Testis (tissue), 2 donors: ENCODE measurements around the gene MMADHC.

Experiments
- POLR2A ChIP-seq: fragments of 450-650 bp; IDR thresholded peaks from one replicate; pipeline ENCODE4 v1.6.1; 2017; ENCODE audit warnings: antibody characterized with exemption, mild to moderate bottlenecking, moderate library complexity
- TF ChIP-seq, protein P1 (sequence below), 3 experiments: fragments of 450-650 bp in 2 of 3; fragments of 200-600 bp in 1 of 3; sonication (generic) in 1 of 3; IDR thresholded peaks; one replicate each; pipeline ENCODE4 v1.5.1; 2016 to 2019; ENCODE audit warnings: antibody characterized with exemption in 3 of 3, mild to moderate bottlenecking in 2 of 3, moderate library complexity in 1 of 3

DNA sequence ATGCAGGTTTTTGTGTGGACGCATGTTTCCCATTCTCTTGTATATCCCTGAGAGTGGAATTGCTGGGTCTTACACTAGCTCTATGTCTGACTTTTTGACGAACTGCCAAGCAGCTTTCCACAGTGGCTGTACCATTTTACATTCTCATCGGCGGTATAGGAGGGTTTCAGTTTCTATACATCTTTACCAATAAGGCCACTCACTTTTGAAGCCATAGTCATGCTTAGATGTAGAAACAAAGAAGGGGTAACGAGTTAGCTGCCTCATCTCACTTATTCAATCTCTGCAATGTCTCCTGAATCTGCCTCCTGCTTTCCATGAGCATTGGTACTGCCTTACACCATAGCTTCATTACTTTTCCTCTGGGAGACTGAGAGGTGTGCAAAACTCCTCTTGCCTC lies 47.4 kb downstream of the MMADHC start:
- TF ChIP-seq, protein P1, sequence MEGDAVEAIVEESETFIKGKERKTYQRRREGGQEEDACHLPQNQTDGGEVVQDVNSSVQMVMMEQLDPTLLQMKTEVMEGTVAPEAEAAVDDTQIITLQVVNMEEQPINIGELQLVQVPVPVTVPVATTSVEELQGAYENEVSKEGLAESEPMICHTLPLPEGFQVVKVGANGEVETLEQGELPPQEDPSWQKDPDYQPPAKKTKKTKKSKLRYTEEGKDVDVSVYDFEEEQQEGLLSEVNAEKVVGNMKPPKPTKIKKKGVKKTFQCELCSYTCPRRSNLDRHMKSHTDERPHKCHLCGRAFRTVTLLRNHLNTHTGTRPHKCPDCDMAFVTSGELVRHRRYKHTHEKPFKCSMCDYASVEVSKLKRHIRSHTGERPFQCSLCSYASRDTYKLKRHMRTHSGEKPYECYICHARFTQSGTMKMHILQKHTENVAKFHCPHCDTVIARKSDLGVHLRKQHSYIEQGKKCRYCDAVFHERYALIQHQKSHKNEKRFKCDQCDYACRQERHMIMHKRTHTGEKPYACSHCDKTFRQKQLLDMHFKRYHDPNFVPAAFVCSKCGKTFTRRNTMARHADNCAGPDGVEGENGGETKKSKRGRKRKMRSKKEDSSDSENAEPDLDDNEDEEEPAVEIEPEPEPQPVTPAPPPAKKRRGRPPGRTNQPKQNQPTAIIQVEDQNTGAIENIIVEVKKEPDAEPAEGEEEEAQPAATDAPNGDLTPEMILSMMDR (IDR thresholded peaks at IDR 0.05): no peak
- TF ChIP-seq POLR2A: no peak
